NK-92 (cell line): ENCODE data around the gene CDC40.
"Not testable (repeated sequence)": the region's sequence is repeated elsewhere in the genome, so short reads cannot be mapped to it uniquely, and the experiment has no call there.

ENCODE experiments used
- DNase-seq: peaks from one replicate; lab custom pipeline; 2025; ENCODE audit not compliant: unreplicated experiment; lab: John Stamatoyannopoulos, UW

The CDC40 gene

DNA sequence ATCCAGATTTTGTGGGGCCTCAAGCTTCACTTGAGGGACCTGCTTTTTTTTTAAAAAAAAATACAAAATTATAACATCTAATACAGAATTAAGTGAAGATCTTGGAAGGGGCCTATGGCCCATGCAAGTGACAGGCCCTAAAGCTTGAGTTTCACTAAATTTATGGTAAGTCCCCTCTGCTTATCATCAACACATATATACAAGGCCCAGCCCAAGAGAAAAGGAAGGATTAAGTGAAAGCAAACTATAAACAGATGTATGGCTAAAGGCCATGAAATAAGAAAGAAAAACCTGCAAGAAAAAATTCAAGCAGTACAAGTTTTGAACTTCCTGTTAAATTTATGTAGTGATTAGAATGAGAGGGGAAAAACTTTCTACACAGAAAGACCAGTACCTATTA, 86.8 kb downstream of the CDC40 start:
- no peak for DNase-seq

- DNase-seq, result no peak
Observed at GRCh38 chr6:110269623-110270022, 89.4 kb downstream of the CDC40 start.

- no peak for DNase-seq
Observed at GRCh38 chr6:110270165-110270564, 89.9 kb downstream of the CDC40 start.

- DNase-seq, result no peak
Observed at GRCh38 chr6:110271732-110272022, 91.5 kb downstream of the CDC40 start.

DNA sequence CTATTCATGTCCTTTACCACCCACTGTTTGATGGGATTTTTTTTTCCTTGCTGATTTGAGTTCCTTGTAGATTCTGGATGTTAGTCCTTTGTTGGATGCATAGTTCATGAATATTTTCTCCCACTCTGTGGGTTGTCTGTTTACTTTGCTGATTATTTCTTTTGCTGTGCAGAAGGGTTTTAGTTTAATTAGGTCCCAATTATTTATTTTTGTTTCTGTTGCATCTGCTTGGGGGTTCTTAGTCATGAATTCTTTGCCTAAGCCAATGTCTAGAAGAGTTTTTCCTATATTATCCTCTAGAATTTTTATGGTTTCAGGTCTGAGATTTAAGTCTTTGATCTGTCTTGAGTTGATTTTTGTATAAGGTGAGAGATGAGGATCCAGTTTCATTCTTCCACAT, 92.6 kb downstream of the CDC40 start:
- not testable (repeated sequence) for DNase-seq

DNA sequence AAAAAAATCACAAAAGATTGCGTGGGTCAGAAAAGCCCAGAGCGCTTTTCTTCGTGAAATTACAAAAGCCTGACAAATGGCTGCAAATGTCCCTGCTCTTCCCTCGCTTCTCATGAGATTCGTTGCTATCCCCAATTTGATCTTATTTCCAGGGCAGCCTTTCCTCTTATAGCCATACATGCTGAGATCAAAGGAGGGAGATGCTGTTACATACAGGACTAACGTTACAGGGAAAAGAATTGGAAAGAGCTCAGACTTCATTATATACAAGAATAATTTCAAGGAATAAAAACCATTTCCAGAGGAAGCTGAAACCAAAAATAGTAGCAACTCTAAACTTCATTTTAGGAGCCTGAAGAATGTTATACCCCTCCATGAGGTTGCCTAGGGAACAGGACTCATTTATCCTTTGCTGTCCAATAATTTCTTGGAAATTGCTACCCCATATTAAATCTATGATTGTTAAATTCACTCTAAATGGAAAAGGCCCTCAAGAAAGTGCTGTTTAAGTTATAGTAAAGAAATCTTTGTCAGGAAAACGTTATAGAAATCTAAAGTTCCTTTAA, 97.0 kb downstream of the CDC40 start:
- no peak for DNase-seq
